Breast epithelium (tissue), 3 donors: Measurements from ENCODE around the gene LEKR1.

Source experiments
- POLR2A ChIP-seq: fragments of 450-650 bp; IDR thresholded peaks from one replicate; pipeline ENCODE4 v1.6.1; 2016; ENCODE audit warnings: antibody characterized with exemption, mild to moderate bottlenecking, moderate library complexity
- TF ChIP-seq, protein P1 (sequence below), 3 donors: fragments of 450-650 bp; IDR thresholded peaks; one replicate each; pipeline ENCODE4 v1.5.1; 2016 to 2017; ENCODE audit warnings: antibody characterized with exemption in 3 of 3, mild to moderate bottlenecking in 3 of 3, moderate library complexity in 3 of 3

DNA sequence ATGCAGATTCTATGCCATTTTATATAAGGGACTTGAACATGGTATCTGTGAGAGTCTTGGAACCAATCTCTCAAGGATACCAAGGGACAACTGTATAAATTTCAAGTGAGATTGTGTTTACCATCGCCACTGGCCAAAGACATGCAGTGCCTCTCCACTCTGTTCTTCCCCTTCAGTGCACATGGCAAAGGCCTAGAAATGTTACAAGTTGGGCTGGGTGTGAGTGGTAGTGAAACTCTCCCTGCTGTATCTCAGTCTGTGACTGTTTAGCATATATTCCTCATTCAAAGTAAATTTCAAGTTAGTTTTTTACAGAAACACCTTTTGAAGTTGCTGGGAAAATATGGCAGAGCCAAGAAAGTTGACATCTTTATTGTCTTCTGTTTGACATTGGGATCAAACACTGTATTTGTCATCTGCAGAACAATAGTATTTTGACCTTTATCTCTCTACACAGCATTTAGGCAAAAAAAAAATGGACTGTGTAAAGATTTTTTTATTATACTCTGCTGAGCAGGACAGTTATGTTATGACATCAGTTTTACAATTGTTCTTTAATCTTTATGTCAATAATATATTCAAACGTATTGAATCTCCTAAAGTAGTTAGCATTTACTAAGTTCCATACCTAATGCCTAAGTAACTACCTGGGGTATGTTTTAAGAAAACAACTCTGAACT is 232.4 kb downstream of the LEKR1 start:
- TF ChIP-seq, protein P1, sequence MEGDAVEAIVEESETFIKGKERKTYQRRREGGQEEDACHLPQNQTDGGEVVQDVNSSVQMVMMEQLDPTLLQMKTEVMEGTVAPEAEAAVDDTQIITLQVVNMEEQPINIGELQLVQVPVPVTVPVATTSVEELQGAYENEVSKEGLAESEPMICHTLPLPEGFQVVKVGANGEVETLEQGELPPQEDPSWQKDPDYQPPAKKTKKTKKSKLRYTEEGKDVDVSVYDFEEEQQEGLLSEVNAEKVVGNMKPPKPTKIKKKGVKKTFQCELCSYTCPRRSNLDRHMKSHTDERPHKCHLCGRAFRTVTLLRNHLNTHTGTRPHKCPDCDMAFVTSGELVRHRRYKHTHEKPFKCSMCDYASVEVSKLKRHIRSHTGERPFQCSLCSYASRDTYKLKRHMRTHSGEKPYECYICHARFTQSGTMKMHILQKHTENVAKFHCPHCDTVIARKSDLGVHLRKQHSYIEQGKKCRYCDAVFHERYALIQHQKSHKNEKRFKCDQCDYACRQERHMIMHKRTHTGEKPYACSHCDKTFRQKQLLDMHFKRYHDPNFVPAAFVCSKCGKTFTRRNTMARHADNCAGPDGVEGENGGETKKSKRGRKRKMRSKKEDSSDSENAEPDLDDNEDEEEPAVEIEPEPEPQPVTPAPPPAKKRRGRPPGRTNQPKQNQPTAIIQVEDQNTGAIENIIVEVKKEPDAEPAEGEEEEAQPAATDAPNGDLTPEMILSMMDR (IDR thresholded peaks at IDR 0.05) = no peak
- TF ChIP-seq POLR2A = no peak
